HCT116 (cell line): ENCODE results near the gene LMBRD2. TPM values are rescaled to one million over a fixed set of nuclear protein-coding genes. Genes with fewer than 3 reads are reported as not detected.
A peak's percentile ranks its signal among the peaks of the same experiment; 100 is the strongest.

Experiments used
- ATAC-seq: fragments of 200-7000 bp; cut with Tn5 transposase; 2 replicates; pipeline ENCODE4 v1.9.1; 2020; ENCODE audit warnings: mild to moderate bottlenecking, moderate library complexity
- BruUV-seq: library from RNA; stranded (reverse); fragments of 400-500 nt; replicated peaks from 2 replicates; lab custom pipeline; 2021; lab: Mats Ljungman, UMichigan
- CTCF ChIA-PET: fragments of 300-600 bp; sonication (Branson Sonifier 250); formaldehyde crosslinking; loops from one replicate; lab custom pipeline; 2021; ENCODE audit warnings: antibody characterized with exemption; lab: Charles Lee
- POLR2A ChIA-PET: fragments of 300-600, 350-600 bp; sonication (Branson Sonifier 250); formaldehyde crosslinking; loops from one replicate; lab custom pipeline; 2021; ENCODE audit warnings: antibody characterized with exemption; lab: Charles Lee
- RAD21 ChIA-PET, 2 experiments: fragments of 300-600 bp; sonication (Branson Sonifier 250); formaldehyde crosslinking; loops; one replicate each; lab custom pipeline; 2023; ENCODE audit warnings: low total read pairs in 2 of 2; ENCODE audit not compliant: uncharacterized antibody in 2 of 2, unreplicated experiment in 2 of 2, low non-redundant PET in 1 of 2; lab: Charles Lee
- DNase-seq: peaks from one replicate; pipeline ENCODE4 v3.0.0-alpha.2; 2010; ENCODE audit warnings: low read depth, low spot score
- H2AFZ ChIP-seq: fragments of 200-600 bp; shearing (Covaris generic), sonication (generic); 2 replicates; pipeline ENCODE4 v1.6.1; 2017; ENCODE audit warnings: low read depth, mixed run types, mixed read lengths, antibody characterized with exemption, low read length; ENCODE audit not compliant: poor library complexity, severe bottlenecking
- H3K27ac ChIP-seq: 2 replicates; pipeline ENCODE4 v1.5.1; 2012; ENCODE audit warnings: low read depth, low read length
- H3K27me3 ChIP-seq: fragments of 200-600 bp; sonication (generic); 2 replicates; pipeline ENCODE4 v1.6.1; 2016; ENCODE audit warnings: mixed run types, low read length, mixed read lengths; ENCODE audit not compliant: insufficient read depth
- H3K36me3 ChIP-seq, 2 experiments: fragments of 200-500 bp in 1 of 2; fragments of 200-600 bp in 1 of 2; sonication (Bioruptor generic) in 1 of 2; sonication (generic) in 1 of 2; 2 replicates each; pipeline versions ENCODE4 v1.5.1 to v1.6.1; 2014 to 2016; ENCODE audit warnings: low read length in 2 of 2, inconsistent platforms in 1 of 2, mixed read lengths in 1 of 2, mixed run types in 1 of 2; ENCODE audit not compliant: insufficient read depth in 2 of 2, control insufficient read depth in 1 of 2
- H3K4me1 ChIP-seq, 2 experiments: fragments of 200-600 bp in 1 of 2; sonication (generic) in 1 of 2; 2 replicates each; pipeline versions ENCODE4 v1.5.1 to v1.6.1; 2012 to 2017; ENCODE audit warnings: low read length in 2 of 2, inconsistent platforms in 1 of 2, mild to moderate bottlenecking in 1 of 2, mixed read lengths in 1 of 2, mixed run types in 1 of 2, moderate library complexity in 1 of 2; ENCODE audit not compliant: insufficient read depth in 2 of 2, control insufficient read depth in 1 of 2
- H3K4me2 ChIP-seq: fragments of 200-600 bp; sonication (generic); 2 replicates; pipeline ENCODE4 v1.6.1; 2017; ENCODE audit warnings: mixed run types, low read length, mixed read lengths
- H3K4me3 ChIP-seq, 2 experiments: fragments of 200-600 bp in 1 of 2; sonication (generic) in 1 of 2; replicated peaks in 1 of 2; 2 replicates each; pipeline ENCODE4 v1.5.1; 2011 to 2016; ENCODE audit warnings: low read length in 2 of 2, control low read depth in 1 of 2, low read depth in 1 of 2, mild to moderate bottlenecking in 1 of 2, mixed read lengths in 1 of 2, mixed run types in 1 of 2
- H3K79me2 ChIP-seq: fragments of 200-600 bp; sonication (generic); 2 replicates; pipeline ENCODE4 v1.6.1; 2017; ENCODE audit warnings: mild to moderate bottlenecking, mixed run types, low read length, moderate library complexity, mixed read lengths; ENCODE audit not compliant: insufficient read depth
- H3K9ac ChIP-seq: fragments of 200-600 bp; sonication (generic); 2 replicates; pipeline ENCODE4 v1.6.1; 2016; ENCODE audit warnings: low read length, mixed read lengths
- H3K9me2 ChIP-seq: fragments of 200-600 bp; sonication (generic), shearing (Covaris generic); 2 replicates; pipeline ENCODE4 v1.6.1; 2017; ENCODE audit warnings: mixed run types, mild to moderate bottlenecking, moderate library complexity; ENCODE audit not compliant: insufficient read depth
- H3K9me3 ChIP-seq, 2 experiments: fragments of 200-500 bp in 1 of 2; fragments of 200-600 bp in 1 of 2; sonication (Bioruptor generic) in 1 of 2; sonication (generic) in 1 of 2; 2 replicates each; pipeline ENCODE4 v1.6.1; 2014 to 2017; ENCODE audit warnings: low read length in 2 of 2, mixed read lengths in 2 of 2, inconsistent platforms in 1 of 2, low read depth in 1 of 2, mild to moderate bottlenecking in 1 of 2, mixed run types in 1 of 2, moderate library complexity in 1 of 2; ENCODE audit not compliant: control insufficient read depth in 1 of 2, insufficient read depth in 1 of 2
- H4K20me1 ChIP-seq: fragments of 200-600 bp; sonication (generic), shearing (Covaris generic); 2 replicates; pipeline ENCODE4 v1.6.1; 2017; ENCODE audit warnings: mixed run types, mild to moderate bottlenecking, moderate library complexity; ENCODE audit not compliant: insufficient read depth
- CBX3 ChIP-seq: IDR thresholded peaks from 2 replicates; pipeline ENCODE4 v1.6.1; 2012; ENCODE audit warnings: low read depth
- CTCF ChIP-seq, 3 experiments: fragments of 200-600 bp in 1 of 3; sonication (generic) in 1 of 3; IDR thresholded peaks in 2 of 3; conservative IDR thresholded peaks in 1 of 3; 2 replicates each; pipeline ENCODE4 v1.5.1; 2012 to 2017; ENCODE audit warnings: low read depth in 2 of 3, low read length in 2 of 3, antibody characterized with exemption in 1 of 3, borderline replicate concordance in 1 of 3, control low read depth in 1 of 3, mild to moderate bottlenecking in 1 of 3, mixed read lengths in 1 of 3, mixed run types in 1 of 3, moderate library complexity in 1 of 3; ENCODE audit not compliant: insufficient read depth in 1 of 3
- EZH2 ChIP-seq: fragments of 200-600 bp; sonication (generic); IDR thresholded peaks from 2 replicates; pipeline ENCODE4 v1.6.1; 2017; ENCODE audit warnings: antibody characterized with exemption, mixed run types
- RAD21 ChIP-seq: IDR thresholded peaks from 2 replicates; pipeline ENCODE4 v1.6.1; 2012; ENCODE audit warnings: low read depth, mild to moderate bottlenecking
- SRF ChIP-seq: IDR thresholded peaks from 2 replicates; pipeline ENCODE4 v1.6.1; 2012; ENCODE audit warnings: low read depth
- TCF7L2 ChIP-seq: IDR thresholded peaks from 2 replicates; pipeline ENCODE4 v1.7.0; 2011; ENCODE audit warnings: borderline replicate concordance, inconsistent platforms; ENCODE audit not compliant: insufficient read depth, insufficient read length; ENCODE audit errors: extremely low read depth
- YY1 ChIP-seq: IDR thresholded peaks from 2 replicates; pipeline ENCODE4 v1.6.1; 2011; ENCODE audit warnings: low read length, low read depth, moderate library complexity, mild to moderate bottlenecking; ENCODE audit not compliant: insufficient replicate concordance; ENCODE audit errors: extremely low read depth
- intact Hi-C: fragments of 100-400 bp; cut with micrococcal nuclease; formaldehyde crosslinking; loops from 2 replicates; pipeline ENCODE4 v1.10.0; 2022
- total RNA-seq: library from RNA; stranded (reverse); gene quantifications from one replicate; pipeline ENCODE4 v1.2.1, GENCODE V29; 2021; ENCODE audit not compliant: unreplicated experiment

Gene LMBRD2
- total RNA-seq, 1 experiment from 2014 or later: 1.1 TPM

GRCh38 chr5:36096486-36096885 lies 55.2 kb downstream of the LMBRD2 start:
- no peak for DNase-seq
- H3K27ac ChIP-seq: no peak overlapping the region
- POLR2A ChIA-PET: no interaction called here
- CTCF ChIA-PET: no interaction called here
- no peaks in the 10 kb centered on the region for H4K20me1 ChIP-seq
- no peaks in the 10 kb centered on the region for H3K9me2 ChIP-seq
- H3K27me3 ChIP-seq: no peaks in the 10 kb centered on the region
- no TSS peak for BruUV-seq
- H3K4me2 ChIP-seq: no peak overlapping the region
- no peak for ATAC-seq
- H2AFZ ChIP-seq: no peak overlapping the region
- no peak overlapping the region for H3K9ac ChIP-seq
- H3K79me2 ChIP-seq: no peaks in the 10 kb centered on the region
- intact Hi-C loops: no loop called here
- H3K4me1 ChIP-seq: no peaks in the 10 kb centered on the region
- H3K36me3 ChIP-seq: no peaks in the 10 kb centered on the region
- RAD21 ChIA-PET: no interaction called here
- H3K4me3 ChIP-seq: no peak overlapping the region
- TF ChIP-seq YY1 (no peak), TCF7L2 (no peak), RAD21 (no peak), EZH2 (no peak)
- no peaks in the 10 kb centered on the region for H3K9me3 ChIP-seq

DNA sequence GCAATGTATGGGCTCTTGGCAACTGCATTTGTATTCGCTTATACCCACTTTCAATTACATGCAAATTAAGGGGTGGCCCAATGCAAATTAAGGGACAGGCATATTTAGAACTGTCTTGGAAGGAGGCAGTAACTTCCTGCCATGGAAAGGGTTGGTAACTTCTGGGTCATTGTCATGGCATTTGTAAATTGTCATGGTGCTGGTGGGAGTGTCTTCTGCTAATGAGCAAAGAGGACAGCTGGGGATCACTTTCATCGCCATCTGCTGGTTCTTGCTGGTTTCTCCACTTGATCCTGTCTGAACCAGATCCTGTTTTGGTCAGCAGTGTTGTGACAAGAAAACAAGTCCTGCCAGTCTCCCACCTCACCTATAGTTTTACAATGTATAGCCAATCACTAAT lies 61.7 kb downstream of the LMBRD2 start:
- TF ChIP-seq SRF: no peak
- peak; percentile 17 to 52 (median 50); a peak in 4 of 6 replicates for TF ChIP-seq CTCF (IDR thresholded peaks at IDR 0.05 in 2 of 3, conservative IDR thresholded peaks at IDR 0.05 in 1 of 3; ENCODE audit: borderline replicate concordance in 1 of 3, insufficient read depth in 1 of 3, low read depth in 2 of 3, low read length in 2 of 3)
- TF ChIP-seq CBX3: 0 out of 2 replicates have a peak, but pooled peaks have one; percentile 33
- peaks cover 0 to 5% of the 10 kb centered on the region in 2 experiments; a peak in 1 of 4 replicates for H3K4me1 ChIP-seq
- H3K79me2 ChIP-seq: no peaks in the 10 kb centered on the region
- H3K4me3 ChIP-seq: no peak overlapping the region
- H2AFZ ChIP-seq: no peak overlapping the region
- intact Hi-C loops: no loop called here
- POLR2A ChIA-PET: interaction anchor here (0.8 kb wide), 1 partner anchor 11 kb away, joined by 4 read pairs; no protein-coding TSS in a partner anchor
- ATAC-seq (peak; percentile 98), DNase-seq (peak; percentile 29)
- no peak overlapping the region for H3K9ac ChIP-seq
- CTCF ChIA-PET: interaction anchor here (1.0 to 1.9 kb wide), 7 partner anchors 9 to 606 kb away, joined by 3 to 26 read pairs (median 3); no protein-coding TSS in a partner anchor
- RAD21 ChIA-PET: interaction anchor here (0.8 to 0.9 kb wide), 2 partner anchors 11 to 88 kb away, joined by 3 to 5 read pairs; no protein-coding TSS in a partner anchor
- no peaks in the 10 kb centered on the region for H3K9me2 ChIP-seq
- no peaks in the 10 kb centered on the region for H4K20me1 ChIP-seq
- BruUV-seq: no TSS peak
- H3K27ac ChIP-seq: no peak overlapping the region
- H3K4me2 ChIP-seq: no peak overlapping the region
- H3K9me3 ChIP-seq: no peaks in the 10 kb centered on the region; a peak in 1 of 4 replicates
- no peaks in the 10 kb centered on the region for H3K36me3 ChIP-seq
- no peaks in the 10 kb centered on the region for H3K27me3 ChIP-seq
